ENCODE data around the gene CA10. TPM values are rescaled to one million over a fixed set of nuclear protein-coding genes. Genes with fewer than 3 reads are reported as not detected.
A peak's percentile ranks its signal among the peaks of the same experiment; 100 is the strongest.

The CA10 gene
- total and polyA plus RNA-seq, 4 donors = 30.0 to 130 (median 99.2) TPM

DNA sequence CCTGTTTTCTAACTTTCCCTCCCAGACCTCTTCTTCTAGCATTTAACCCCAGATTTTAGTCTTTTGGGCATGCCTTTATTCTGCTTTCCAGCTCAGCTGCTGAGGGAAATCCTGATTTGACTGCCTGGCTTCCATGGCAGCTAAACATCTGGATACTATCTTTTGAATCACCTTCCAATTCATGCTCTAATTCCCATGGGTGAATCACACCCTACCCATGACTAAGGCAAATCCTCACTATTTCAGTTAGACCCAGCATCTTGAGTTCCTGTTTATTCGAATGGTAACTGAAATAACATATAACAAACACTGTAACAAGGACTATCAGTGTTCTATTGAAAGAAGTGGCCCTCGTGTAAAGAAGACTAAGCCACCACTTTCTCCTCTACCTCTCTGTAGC is 29.8 kb downstream of the CA10 start:
- H3K4me3 ChIP-seq (ENCODE audit: low read depth, low read length) = no peak overlapping the region
- DNase-seq (ENCODE audit: low read depth in 4 of 6, low spot score in 6 of 6) = no peak
- no peaks in the 10 kb centered on the region for H3K9me3 ChIP-seq (ENCODE audit: control insufficient read depth, insufficient read depth, low read length)
- H3K27me3 ChIP-seq (ENCODE audit: control insufficient read depth, insufficient read depth, low read length) = no peaks in the 10 kb centered on the region
- H3K4me1 ChIP-seq (ENCODE audit: control insufficient read depth, insufficient read depth, low read length) = no peaks in the 10 kb centered on the region
- H3K27ac ChIP-seq (ENCODE audit: low read depth, low read length) = no peak overlapping the region
- no peaks in the 10 kb centered on the region for H3K36me3 ChIP-seq (ENCODE audit: control insufficient read depth, insufficient read depth, low read length)
- no CpG with 5 or more reads among the region's 2 CpGs for WGBS (ENCODE audit: insufficient coverage)

DNA sequence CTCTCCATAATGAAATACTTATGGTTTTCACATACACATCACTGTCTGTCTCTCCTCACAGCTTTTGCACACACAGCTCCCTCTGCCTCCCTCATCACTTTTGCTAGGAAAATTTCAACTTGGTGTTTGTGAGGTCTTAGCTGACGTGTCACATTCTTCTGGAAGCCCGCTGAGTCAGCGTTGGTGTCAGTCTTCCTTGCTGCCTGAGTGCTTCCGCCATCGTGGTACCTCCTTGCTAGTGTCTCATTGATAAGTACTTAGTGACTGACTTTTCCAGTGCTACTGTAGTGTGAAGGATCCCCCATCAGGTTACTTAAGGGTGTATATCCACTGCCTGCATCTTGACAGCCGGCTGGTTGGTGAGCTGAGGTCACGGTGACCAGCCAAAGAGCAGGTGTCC is 33.5 kb downstream of the CA10 start:
- no peaks in the 10 kb centered on the region for H3K36me3 ChIP-seq (ENCODE audit: control insufficient read depth, insufficient read depth, low read length)

DNA sequence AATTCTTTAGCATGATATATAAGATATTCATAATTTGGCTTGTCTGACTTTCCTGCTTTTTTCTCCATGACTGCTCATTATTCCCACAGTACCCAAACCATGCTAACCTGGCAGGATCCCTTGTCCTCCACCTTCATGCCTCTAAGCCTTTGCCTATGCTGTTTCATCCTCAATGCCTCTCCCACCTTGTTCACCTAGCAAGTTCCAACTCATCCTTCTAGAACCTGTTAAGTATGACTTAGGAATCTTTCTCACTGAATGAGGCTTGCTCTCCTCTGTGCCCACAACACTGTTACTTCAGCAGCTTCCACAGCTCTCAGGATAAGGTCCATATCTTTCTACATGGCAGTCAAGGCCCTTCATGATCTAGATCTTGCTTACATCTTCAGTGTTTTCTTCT is 34.0 kb downstream of the CA10 start:
- Histone ChIP-seq H3K27ac (ENCODE audit: low read depth, low read length) (no peak overlapping the region), H3K27me3 (ENCODE audit: control insufficient read depth, insufficient read depth, low read length) (no peaks in the 10 kb centered on the region), H3K4me1 (ENCODE audit: control insufficient read depth, insufficient read depth, low read length) (no peaks in the 10 kb centered on the region), H3K9me3 (ENCODE audit: control insufficient read depth, insufficient read depth, low read length) (no peaks in the 10 kb centered on the region), H3K36me3 (ENCODE audit: control insufficient read depth, insufficient read depth, low read length) (no peaks in the 10 kb centered on the region), H3K4me3 (ENCODE audit: low read depth, low read length) (no peak overlapping the region)
- DNase-seq (ENCODE audit: low read depth in 4 of 6, low spot score in 6 of 6) = no peak

More for the DNA sequence above, 33.5 kb downstream of the CA10 start:
- DNase-seq (ENCODE audit: low read depth in 4 of 6, low spot score in 6 of 6) = no peak
- H3K27me3 ChIP-seq (ENCODE audit: control insufficient read depth, insufficient read depth, low read length) = no peaks in the 10 kb centered on the region
- H3K9me3 ChIP-seq (ENCODE audit: control insufficient read depth, insufficient read depth, low read length) = no peaks in the 10 kb centered on the region
- H3K27ac ChIP-seq (ENCODE audit: low read depth, low read length) = no peak overlapping the region
- WGBS (ENCODE audit: insufficient coverage) = 89% methylated on average over 6 of the region's 7 CpGs
- H3K4me3 ChIP-seq (ENCODE audit: low read depth, low read length) = no peak overlapping the region
- no peaks in the 10 kb centered on the region for H3K4me1 ChIP-seq (ENCODE audit: control insufficient read depth, insufficient read depth, low read length)

DNA sequence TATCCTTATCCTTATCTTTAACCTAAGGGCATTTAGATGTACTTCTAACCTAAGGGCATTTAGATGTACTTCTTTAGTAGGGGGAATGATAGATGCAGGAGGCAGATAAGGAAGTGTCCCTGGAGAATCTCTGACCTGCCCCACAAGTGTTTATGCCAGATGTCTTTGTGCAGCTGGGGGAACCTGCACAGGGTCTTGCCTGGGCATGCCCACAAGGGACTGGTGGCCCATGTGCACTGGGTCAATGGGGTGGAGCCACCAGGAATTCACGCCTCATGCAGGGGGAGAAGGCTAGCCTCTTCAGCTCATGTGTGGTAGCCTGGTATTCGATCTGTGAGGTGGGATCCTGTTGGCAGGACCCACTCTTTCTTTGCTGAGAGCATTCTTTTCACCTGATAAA is 38.0 kb downstream of the CA10 start:
- H3K9me3 ChIP-seq (ENCODE audit: control insufficient read depth, insufficient read depth, low read length) = peaks cover 3% of the 10 kb centered on the region
- no CpG with 5 or more reads among the region's 2 CpGs for WGBS (ENCODE audit: insufficient coverage)
- H3K4me3 ChIP-seq (ENCODE audit: low read depth, low read length) = no peak overlapping the region
- no peaks in the 10 kb centered on the region for H3K27me3 ChIP-seq (ENCODE audit: control insufficient read depth, insufficient read depth, low read length)
- DNase-seq (ENCODE audit: low read depth in 4 of 6, low spot score in 6 of 6) = no peak
- H3K27ac ChIP-seq (ENCODE audit: low read depth, low read length) = no peak overlapping the region
- no peaks in the 10 kb centered on the region for H3K4me1 ChIP-seq (ENCODE audit: control insufficient read depth, insufficient read depth, low read length)
- no peaks in the 10 kb centered on the region for H3K36me3 ChIP-seq (ENCODE audit: control insufficient read depth, insufficient read depth, low read length)

DNA sequence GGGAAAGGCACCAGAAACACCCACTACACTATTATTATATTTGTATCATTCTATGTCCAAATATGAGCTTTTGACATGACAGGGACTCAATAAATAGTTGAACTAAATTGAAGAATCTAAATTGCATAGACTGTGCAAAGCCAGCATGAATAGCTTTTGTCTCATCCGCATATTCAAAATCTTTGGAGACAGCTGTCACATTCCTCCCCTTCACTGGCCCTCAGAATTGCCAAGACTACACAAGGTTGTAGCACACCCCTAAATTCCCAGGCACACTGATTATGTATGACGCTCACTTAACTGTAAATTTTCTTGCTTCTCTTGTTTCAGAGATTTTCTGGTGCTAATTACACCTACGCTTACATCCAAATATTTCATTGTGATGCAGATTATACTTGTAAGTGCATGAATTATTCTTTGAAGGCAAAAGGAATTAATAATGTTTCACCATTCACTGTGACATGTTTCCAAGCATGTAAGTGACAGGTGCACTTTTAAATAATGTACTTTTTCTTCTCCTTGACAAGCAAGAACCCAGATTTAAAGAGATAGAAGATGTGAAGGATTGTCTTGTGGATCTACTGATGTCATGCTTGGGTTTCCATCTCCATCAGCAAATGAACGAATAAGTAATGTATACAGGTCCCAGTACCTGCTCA is 47.5 kb downstream of the CA10 start:
- DNase-seq (ENCODE audit: low read depth in 4 of 6, low spot score in 6 of 6) = no peak
- H3K36me3 ChIP-seq (ENCODE audit: control insufficient read depth, insufficient read depth, low read length) = no peaks in the 10 kb centered on the region
- peaks cover 2% of the 10 kb centered on the region for H3K9me3 ChIP-seq (ENCODE audit: control insufficient read depth, insufficient read depth, low read length)
- WGBS (ENCODE audit: insufficient coverage) = 83% methylated on average over 1 of the region's 4 CpGs
- H3K4me1 ChIP-seq (ENCODE audit: control insufficient read depth, insufficient read depth, low read length) = no peaks in the 10 kb centered on the region
- no peaks in the 10 kb centered on the region for H3K27me3 ChIP-seq (ENCODE audit: control insufficient read depth, insufficient read depth, low read length)
- H3K4me3 ChIP-seq (ENCODE audit: low read depth, low read length) = no peak overlapping the region
- H3K27ac ChIP-seq (ENCODE audit: low read depth, low read length) = no peak overlapping the region

DNA sequence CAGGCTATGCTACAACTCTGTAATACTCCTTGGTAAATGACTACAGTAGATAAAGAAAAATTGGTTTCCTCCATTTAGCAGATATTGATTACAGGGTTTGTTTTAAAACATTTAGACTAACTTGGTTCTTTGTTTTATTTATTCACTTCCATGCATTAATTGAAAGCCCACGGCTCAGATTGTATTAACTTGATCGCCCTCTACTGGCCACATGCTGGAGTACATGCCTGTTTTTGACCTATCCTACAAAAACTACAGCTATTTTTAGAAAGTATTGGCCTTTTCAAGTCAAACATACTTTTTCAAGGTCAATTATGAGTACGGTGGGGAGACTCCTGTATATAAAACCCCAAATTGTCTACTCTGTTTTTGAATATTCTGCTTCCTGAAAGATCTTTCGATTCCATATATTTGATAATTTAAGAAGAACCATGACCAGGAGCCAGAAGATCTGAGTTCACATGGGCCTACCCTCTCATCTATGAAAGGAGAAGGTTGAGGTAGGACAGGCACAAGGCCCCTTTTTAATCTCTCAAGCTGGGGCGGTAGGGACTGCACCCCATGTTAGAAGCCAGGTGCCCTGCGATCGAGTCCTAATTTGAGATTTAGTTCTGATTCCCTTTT is 51.8 kb downstream of the CA10 start:
- H3K4me3 ChIP-seq (ENCODE audit: low read depth, low read length) = no peak overlapping the region
- peak; percentile 36 to 90 (median 51) for DNase-seq (ENCODE audit: low read depth in 4 of 6, low spot score in 6 of 6)
- 0% methylated on average over 2 of the region's 7 CpGs for WGBS (ENCODE audit: insufficient coverage)
- H3K27me3 ChIP-seq (ENCODE audit: control insufficient read depth, insufficient read depth, low read length) = no peaks in the 10 kb centered on the region
- H3K4me1 ChIP-seq (ENCODE audit: control insufficient read depth, insufficient read depth, low read length) = no peaks in the 10 kb centered on the region
- no peak overlapping the region for H3K27ac ChIP-seq (ENCODE audit: low read depth, low read length)
- no peaks in the 10 kb centered on the region for H3K9me3 ChIP-seq (ENCODE audit: control insufficient read depth, insufficient read depth, low read length)
- H3K36me3 ChIP-seq (ENCODE audit: control insufficient read depth, insufficient read depth, low read length) = no peaks in the 10 kb centered on the region

DNA sequence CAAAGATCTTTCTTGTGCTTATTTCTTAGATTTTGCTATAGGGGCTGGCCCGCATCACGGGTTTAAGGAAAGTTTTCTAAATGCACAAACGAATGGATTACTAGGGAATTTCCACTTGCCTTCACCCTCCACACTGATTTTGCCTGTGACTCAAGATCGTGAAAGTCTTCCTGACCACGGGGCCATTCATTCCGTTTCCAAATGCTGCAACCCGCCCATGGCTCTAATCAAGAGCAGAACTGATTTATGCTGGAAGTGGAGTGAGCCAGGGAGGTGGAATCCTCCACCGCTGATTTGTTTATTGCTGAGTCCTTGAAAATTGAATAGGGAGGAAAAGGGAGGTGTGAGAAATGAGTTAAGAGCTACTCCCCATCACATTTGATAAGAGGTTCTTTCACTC is 52.4 kb downstream of the CA10 start:
- no peak overlapping the region for H3K27ac ChIP-seq (ENCODE audit: low read depth, low read length)
- 80% methylated on average over 5 of the region's 8 CpGs for WGBS (ENCODE audit: insufficient coverage)
- DNase-seq (ENCODE audit: low read depth in 4 of 6, low spot score in 6 of 6) = no peak

DNA sequence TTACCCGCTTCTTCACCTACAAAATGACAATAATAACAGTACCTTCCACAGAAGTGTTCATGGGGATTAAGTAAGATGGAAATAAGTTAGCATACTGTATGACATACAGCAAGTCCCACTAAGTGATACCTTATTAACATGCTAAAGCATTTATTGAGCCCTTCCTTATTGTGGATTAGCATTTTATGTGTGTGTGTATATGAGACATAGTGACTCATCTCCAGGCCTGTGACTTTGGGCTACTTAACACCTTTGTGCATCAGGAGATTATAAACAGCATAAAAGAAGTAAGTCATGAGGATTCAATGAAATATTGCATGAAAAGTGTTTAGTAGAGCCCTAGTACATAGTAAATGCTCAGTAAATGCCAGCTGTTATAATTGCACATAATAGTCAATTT is 52.9 kb downstream of the CA10 start:
- H3K4me1 ChIP-seq (ENCODE audit: control insufficient read depth, insufficient read depth, low read length) = no peaks in the 10 kb centered on the region
- H3K9me3 ChIP-seq (ENCODE audit: control insufficient read depth, insufficient read depth, low read length) = no peaks in the 10 kb centered on the region
- no peak overlapping the region for H3K27ac ChIP-seq (ENCODE audit: low read depth, low read length)
- WGBS (ENCODE audit: insufficient coverage) = no CpG with 5 or more reads among the region's 1 CpG
- H3K36me3 ChIP-seq (ENCODE audit: control insufficient read depth, insufficient read depth, low read length) = no peaks in the 10 kb centered on the region
- DNase-seq (ENCODE audit: low read depth in 4 of 6, low spot score in 6 of 6) = no peak
- no peaks in the 10 kb centered on the region for H3K27me3 ChIP-seq (ENCODE audit: control insufficient read depth, insufficient read depth, low read length)
- no peak overlapping the region for H3K4me3 ChIP-seq (ENCODE audit: low read depth, low read length)

More for the DNA sequence above, 52.4 kb downstream of the CA10 start:
- Histone ChIP-seq H3K4me3 (ENCODE audit: low read depth, low read length) (no peak overlapping the region), H3K4me1 (ENCODE audit: control insufficient read depth, insufficient read depth, low read length) (no peaks in the 10 kb centered on the region), H3K36me3 (ENCODE audit: control insufficient read depth, insufficient read depth, low read length) (no peaks in the 10 kb centered on the region), H3K9me3 (ENCODE audit: control insufficient read depth, insufficient read depth, low read length) (no peaks in the 10 kb centered on the region), H3K27me3 (ENCODE audit: control insufficient read depth, insufficient read depth, low read length) (no peaks in the 10 kb centered on the region)

DNA sequence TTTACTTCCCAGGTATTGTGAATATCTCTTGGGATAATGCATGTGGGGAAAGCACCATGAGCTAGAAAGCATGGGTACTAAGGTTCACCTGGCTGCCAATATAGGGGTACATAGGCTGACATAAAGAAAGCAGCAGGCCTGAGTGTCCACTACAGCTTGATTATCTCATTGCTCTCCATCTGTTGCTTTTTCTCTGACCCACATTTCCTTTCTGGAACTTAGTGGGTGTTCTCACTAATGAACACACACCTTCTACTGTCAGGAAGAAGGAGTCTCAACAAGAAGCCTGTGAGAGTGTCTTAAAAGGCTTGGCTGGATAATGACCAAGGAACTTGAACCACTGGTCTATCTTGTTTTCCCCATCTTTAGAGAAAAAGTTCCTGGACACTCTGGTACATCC is 62.5 kb downstream of the CA10 start:
- no peaks in the 10 kb centered on the region for H3K9me3 ChIP-seq (ENCODE audit: control insufficient read depth, insufficient read depth, low read length)
- H3K4me1 ChIP-seq (ENCODE audit: control insufficient read depth, insufficient read depth, low read length) = no peaks in the 10 kb centered on the region
- H3K27ac ChIP-seq (ENCODE audit: low read depth, low read length) = no peak overlapping the region
- DNase-seq (ENCODE audit: low read depth in 4 of 6, low spot score in 6 of 6) = no peak
- no peak overlapping the region for H3K4me3 ChIP-seq (ENCODE audit: low read depth, low read length)
- no peaks in the 10 kb centered on the region for H3K27me3 ChIP-seq (ENCODE audit: control insufficient read depth, insufficient read depth, low read length)
- H3K36me3 ChIP-seq (ENCODE audit: control insufficient read depth, insufficient read depth, low read length) = no peaks in the 10 kb centered on the region

DNA sequence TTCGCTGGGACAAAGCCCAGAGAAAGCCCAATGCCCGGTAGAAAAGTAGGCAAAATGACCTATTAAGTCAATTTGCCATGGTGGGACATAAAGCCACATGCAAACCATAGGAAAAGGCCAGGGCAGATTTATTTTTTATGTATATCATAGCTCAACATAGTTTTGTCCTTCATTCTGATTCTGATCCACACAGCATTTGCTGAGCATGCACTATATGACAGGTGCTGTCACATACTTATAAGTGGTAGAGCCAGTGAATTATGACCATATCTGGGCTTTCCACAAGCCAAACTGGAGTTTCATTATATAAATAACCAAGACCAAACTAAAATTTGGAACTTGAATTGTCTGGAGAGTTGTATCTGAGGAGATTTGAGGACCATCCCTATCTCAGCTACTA is 74.3 kb downstream of the CA10 start:
- Histone ChIP-seq H3K9me3 (ENCODE audit: control insufficient read depth, insufficient read depth, low read length) (no peaks in the 10 kb centered on the region), H3K4me1 (ENCODE audit: control insufficient read depth, insufficient read depth, low read length) (no peaks in the 10 kb centered on the region), H3K27ac (ENCODE audit: low read depth, low read length) (no peak overlapping the region), H3K27me3 (ENCODE audit: control insufficient read depth, insufficient read depth, low read length) (no peaks in the 10 kb centered on the region), H3K36me3 (ENCODE audit: control insufficient read depth, insufficient read depth, low read length) (no peaks in the 10 kb centered on the region), H3K4me3 (ENCODE audit: low read depth, low read length) (no peak overlapping the region)
- 100% methylated on average over 2 of the region's 2 CpGs for WGBS (ENCODE audit: insufficient coverage)
- no peak for DNase-seq (ENCODE audit: low read depth in 4 of 6, low spot score in 6 of 6)
